ENCODE data around the gene SORCS2.

The SORCS2 gene

DNA sequence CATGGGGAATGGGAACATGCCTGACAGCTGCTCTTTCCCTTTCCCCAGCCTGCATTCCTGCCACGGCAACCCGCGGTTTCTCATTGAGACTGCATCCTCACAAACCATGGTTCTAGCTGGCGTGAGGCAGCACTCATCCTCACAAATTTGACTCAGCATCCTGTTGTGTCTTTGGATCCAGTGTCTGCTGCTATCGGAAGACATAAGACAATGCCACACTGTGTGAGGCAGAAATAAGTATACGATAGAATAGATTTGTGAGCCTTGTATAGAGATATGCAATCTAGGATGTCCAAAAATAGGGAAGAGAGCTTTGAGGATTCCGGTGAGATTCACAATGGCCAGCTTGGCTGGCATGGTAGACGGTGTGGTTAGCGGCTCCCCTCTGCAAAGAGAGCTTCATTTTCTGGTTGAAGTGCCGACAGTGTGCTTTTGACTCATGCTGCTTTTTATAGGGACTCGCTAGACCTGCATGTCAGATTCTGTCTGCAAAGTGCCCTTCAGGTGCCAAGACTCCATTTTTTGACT lies 403.7 kb downstream of the SORCS2 start:
- DNase-seq: no peak
- no peaks in the 10 kb centered on the region for H3K4me1 ChIP-seq (ENCODE audit: insufficient read depth, low read length)
- H3K9ac ChIP-seq (ENCODE audit: low read depth, low read length): no peak overlapping the region
- no peak overlapping the region for H3K4me3 ChIP-seq (ENCODE audit: low read depth in 1 of 2, low read length in 2 of 2)
- no peaks in the 10 kb centered on the region; the same call in 1 of the 2 replicates for H4K20me1 ChIP-seq (ENCODE audit: insufficient read depth, low read length)
- H3K27me3 ChIP-seq (ENCODE audit: insufficient read depth, low read length, poor library complexity): no peaks in the 10 kb centered on the region
- H3K9me3 ChIP-seq (ENCODE audit: insufficient read depth, low read length, severe bottlenecking): no peaks in the 10 kb centered on the region
- no peak overlapping the region for H3K27ac ChIP-seq (ENCODE audit: low read length)
- H2AFZ ChIP-seq (ENCODE audit: low read depth, low read length): no peak overlapping the region
- no peaks in the 10 kb centered on the region for H3K36me3 ChIP-seq (ENCODE audit: insufficient read depth, low read length)
- H3K79me2 ChIP-seq (ENCODE audit: insufficient read depth, low read length): no peaks in the 10 kb centered on the region
- TF ChIP-seq EZH2 (IDR thresholded peaks at IDR 0.05; ENCODE audit: borderline replicate concordance, low read depth, low read length, severe bottlenecking): no peak
- no peak for TF ChIP-seq CTCF (IDR thresholded peaks at IDR 0.05; ENCODE audit: borderline replicate concordance, extremely low read depth, low read length, poor library complexity, severe bottlenecking)
- ATAC-seq (ENCODE audit: insufficient read depth, low read depth): no peak
- H3K4me2 ChIP-seq (ENCODE audit: insufficient read depth, low read length): no peak overlapping the region

DNA sequence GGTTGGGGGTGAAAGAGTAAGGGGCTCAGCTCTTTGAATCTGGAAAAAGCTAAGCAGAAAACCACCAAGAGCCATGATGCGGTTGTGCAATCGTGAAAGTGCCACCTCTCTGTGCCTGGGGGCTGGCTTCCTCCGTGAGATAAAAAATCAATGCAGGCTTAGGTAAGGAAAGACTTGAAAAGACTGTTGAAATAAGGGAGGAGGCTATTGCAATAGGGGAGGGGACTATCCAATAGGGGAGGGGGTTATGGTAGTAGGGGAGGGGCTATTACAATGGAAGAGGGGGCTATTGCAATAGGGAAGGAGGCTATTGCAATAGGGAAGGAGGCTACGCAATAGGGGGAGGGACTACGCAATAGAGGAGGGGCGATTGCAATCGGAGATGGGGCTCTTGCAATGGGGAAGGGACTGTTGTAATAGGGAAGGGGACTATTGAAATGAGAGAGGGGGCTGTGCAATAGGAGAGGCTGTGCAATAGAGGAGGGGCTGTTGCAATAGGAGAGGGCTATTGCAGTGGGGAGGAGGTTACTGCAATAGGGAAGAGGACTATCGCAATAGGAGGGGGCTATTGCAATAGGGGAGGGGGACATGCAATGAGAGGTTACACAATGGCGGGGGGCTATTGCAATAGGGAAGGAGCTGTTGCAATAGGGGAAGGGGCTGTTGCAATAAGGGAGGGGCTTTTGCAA lies 404.7 kb downstream of the SORCS2 start:
- H3K4me2 ChIP-seq (ENCODE audit: insufficient read depth, low read length): no peak overlapping the region
- DNase-seq (no peak), ATAC-seq (ENCODE audit: insufficient read depth, low read depth) (no peak)
- H3K27me3 ChIP-seq (ENCODE audit: insufficient read depth, low read length, poor library complexity): no peaks in the 10 kb centered on the region
- H3K9me3 ChIP-seq (ENCODE audit: insufficient read depth, low read length, severe bottlenecking): no peaks in the 10 kb centered on the region
- no peak overlapping the region for H3K27ac ChIP-seq (ENCODE audit: low read length)
- no peak overlapping the region for H3K4me3 ChIP-seq (ENCODE audit: low read depth in 1 of 2, low read length in 2 of 2)
- no peaks in the 10 kb centered on the region for H3K79me2 ChIP-seq (ENCODE audit: insufficient read depth, low read length)
- H3K4me1 ChIP-seq (ENCODE audit: insufficient read depth, low read length): no peaks in the 10 kb centered on the region
- no peak overlapping the region for H3K9ac ChIP-seq (ENCODE audit: low read depth, low read length)
- no peak overlapping the region for H2AFZ ChIP-seq (ENCODE audit: low read depth, low read length)
- H3K36me3 ChIP-seq (ENCODE audit: insufficient read depth, low read length): no peaks in the 10 kb centered on the region
- H4K20me1 ChIP-seq (ENCODE audit: insufficient read depth, low read length): no peaks in the 10 kb centered on the region; the same call in 1 of the 2 replicates
- TF ChIP-seq EZH2 (IDR thresholded peaks at IDR 0.05; ENCODE audit: borderline replicate concordance, low read depth, low read length, severe bottlenecking) (no peak), CTCF (IDR thresholded peaks at IDR 0.05; ENCODE audit: borderline replicate concordance, extremely low read depth, low read length, poor library complexity, severe bottlenecking) (no peak)

DNA sequence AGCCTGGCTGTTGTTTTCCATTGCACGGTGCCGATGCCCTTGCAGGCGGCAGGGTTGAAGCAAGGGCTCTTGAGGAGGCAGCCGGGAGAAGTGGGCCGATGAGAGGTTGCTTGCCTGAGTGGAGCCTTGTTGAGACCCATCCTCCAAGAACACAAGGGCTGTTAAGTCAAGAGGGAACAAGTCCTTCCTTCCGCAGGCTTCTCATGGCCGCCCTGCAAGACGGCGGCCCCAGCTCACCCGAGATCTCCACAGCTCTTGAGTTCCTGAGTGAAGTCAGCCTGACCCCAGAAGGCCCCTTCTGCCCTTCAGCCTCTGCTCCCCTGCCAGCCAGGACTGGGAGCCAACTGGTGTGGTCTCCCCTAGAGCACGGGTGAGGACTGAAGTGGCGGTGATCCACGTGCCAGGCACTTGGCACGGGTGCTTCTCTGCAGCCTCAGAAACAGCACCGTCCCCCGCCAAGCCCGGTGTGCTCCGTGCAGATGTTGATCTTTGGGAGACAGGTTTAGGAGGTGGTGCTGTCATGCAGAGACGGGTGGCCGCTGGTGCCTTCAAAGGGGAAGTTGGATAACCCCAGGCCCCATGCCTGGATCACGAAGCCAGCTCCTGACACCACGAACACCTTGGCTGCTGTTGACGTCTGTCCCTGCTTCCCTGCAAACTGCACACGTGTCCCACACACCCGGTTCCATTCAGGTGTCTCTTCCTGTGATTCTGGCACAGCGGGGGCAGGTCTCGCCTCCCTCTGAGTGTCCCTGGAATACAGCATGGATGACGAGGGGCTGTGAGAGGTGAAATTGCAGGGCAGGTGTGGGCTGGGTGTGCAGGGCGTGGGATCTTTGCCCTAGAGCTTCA lies 406.8 kb downstream of the SORCS2 start:
- Histone ChIP-seq H3K27me3 (ENCODE audit: insufficient read depth, low read length, poor library complexity) (no peaks in the 10 kb centered on the region), H3K4me3 (ENCODE audit: low read depth in 1 of 2, low read length in 2 of 2) (no peak overlapping the region), H3K36me3 (ENCODE audit: insufficient read depth, low read length) (no peaks in the 10 kb centered on the region), H2AFZ (ENCODE audit: low read depth, low read length) (no peak overlapping the region), H3K27ac (ENCODE audit: low read length) (no peak overlapping the region), H3K79me2 (ENCODE audit: insufficient read depth, low read length) (no peaks in the 10 kb centered on the region), H3K9ac (ENCODE audit: low read depth, low read length) (no peak overlapping the region), H3K4me2 (ENCODE audit: insufficient read depth, low read length) (no peak overlapping the region), H3K9me3 (ENCODE audit: insufficient read depth, low read length, severe bottlenecking) (no peaks in the 10 kb centered on the region), H3K4me1 (ENCODE audit: insufficient read depth, low read length) (no peaks in the 10 kb centered on the region), H4K20me1 (ENCODE audit: insufficient read depth, low read length) (no peaks in the 10 kb centered on the region; the same call in 1 of the 2 replicates)
- DNase-seq: no peak
- TF ChIP-seq EZH2 (IDR thresholded peaks at IDR 0.05; ENCODE audit: borderline replicate concordance, low read depth, low read length, severe bottlenecking) (no peak), CTCF (IDR thresholded peaks at IDR 0.05; ENCODE audit: borderline replicate concordance, extremely low read depth, low read length, poor library complexity, severe bottlenecking) (no peak)
- ATAC-seq (ENCODE audit: insufficient read depth, low read depth): no peak
